Gastroesophageal sphincter (tissue), 4 donors: Measurements from ENCODE around the gene FBXL17. TPM values are rescaled to one million over a fixed set of nuclear protein-coding genes. Genes with fewer than 3 reads are reported as not detected.

ENCODE experiments used
- ATAC-seq: fragments of 150-250 bp; one replicate; pipeline ENCODE4 v1.9.1; 2016; ENCODE audit warnings: mild to moderate bottlenecking, moderate library complexity
- H3K27ac ChIP-seq, 4 donors: fragments of 200-600 bp; sonication (generic) in 3 of 4; 1 replicate in 3 of 4; 2 replicates in 1 of 4; pipeline ENCODE4 v1.5.1; 2016 to 2019
- H3K27me3 ChIP-seq: fragments of 200-600 bp; sonication (generic); one replicate; pipeline ENCODE4 v1.5.1; 2019
- H3K36me3 ChIP-seq, 2 donors: fragments of 200-600 bp; sonication (generic); one replicate each; pipeline ENCODE4 v1.5.1; 2019; ENCODE audit warnings: control low read depth in 1 of 2
- H3K4me1 ChIP-seq, 3 donors: fragments of 200-600 bp; sonication (generic); 1 replicate in 2 of 3; 2 replicates in 1 of 3; pipeline ENCODE4 v1.5.1; 2016 to 2019; ENCODE audit warnings: control low read depth in 2 of 3
- H3K4me3 ChIP-seq, 2 donors: fragments of 200-600 bp; sonication (generic); one replicate each; pipeline ENCODE4 v1.5.1; 2019; ENCODE audit warnings: mild to moderate bottlenecking in 1 of 2, moderate library complexity in 1 of 2
- H3K9me3 ChIP-seq, 3 donors: fragments of 200-600 bp; sonication (generic); one replicate each; pipeline ENCODE4 v1.5.1; 2017 to 2019; ENCODE audit warnings: control low read depth in 2 of 3
- CTCF ChIP-seq, 4 experiments: fragments of 200-600 bp in 2 of 4; fragments of 450-650 bp in 2 of 4; sonication (generic) in 1 of 4; IDR thresholded peaks; one replicate each; pipeline ENCODE4 v1.5.1; 2017 to 2019; ENCODE audit warnings: antibody characterized with exemption in 4 of 4, mild to moderate bottlenecking in 2 of 4, moderate library complexity in 2 of 4
- EP300 ChIP-seq: sonication (generic); formaldehyde crosslinking; IDR thresholded peaks from one replicate; pipeline ENCODE4 v1.6.1; 2017; ENCODE audit warnings: antibody characterized with exemption, mild to moderate bottlenecking
- POLR2A ChIP-seq, 2 donors: fragments of 450-650 bp; IDR thresholded peaks; one replicate each; pipeline ENCODE4 v1.6.1; 2017; ENCODE audit warnings: antibody characterized with exemption in 2 of 2, mild to moderate bottlenecking in 2 of 2, moderate library complexity in 1 of 2
- POLR2AphosphoS5 ChIP-seq: sonication (generic); formaldehyde crosslinking; IDR thresholded peaks from one replicate; pipeline ENCODE4 v1.6.1; 2017; ENCODE audit warnings: antibody characterized with exemption
- WGBS, 2 donors: methylation state at CpG; one replicate each; pipeline ENCODE4 v1.1.5; 2018; ENCODE audit warnings: low coverage in 1 of 2; 5-methylcytosine and 5-hydroxymethylcytosine counted together
- total RNA-seq, 4 donors: library from RNA; depleted of rRNA; stranded (reverse); fragments of >200 nt; gene quantifications; one replicate each; pipeline ENCODE4 v1.1.0, GENCODE V29; 2016

The FBXL17 gene
- total RNA-seq, 4 donors from 2014 or later = 15.3 to 25.5 (median 21.7) TPM

- Histone ChIP-seq H3K4me3 (no peak overlapping the region), H3K9me3 (no peaks in the 10 kb centered on the region), H3K4me1 (no peaks in the 10 kb centered on the region), H3K27me3 (no peaks in the 10 kb centered on the region), H3K36me3 (no peaks in the 10 kb centered on the region), H3K27ac (no peak overlapping the region)
- TF ChIP-seq POLR2A (IDR thresholded peaks at IDR 0.05) (no peak), CTCF (IDR thresholded peaks at IDR 0.05) (no peak), POLR2AphosphoS5 (no peak), EP300 (no peak)
- WGBS, 2 donors = 43 to 70% methylated on average over 3 of the region's 3 CpGs
- ATAC-seq = no peak
Measured at GRCh38 chr5:108233617-108234155, 148.2 kb downstream of the FBXL17 start.

GRCh38 chr5:108232805-108233204, 149.1 kb downstream of the FBXL17 start:
- no peak for ATAC-seq
- Histone ChIP-seq H3K27ac (no peak overlapping the region), H3K36me3 (no peaks in the 10 kb centered on the region), H3K4me3 (no peak overlapping the region), H3K27me3 (no peaks in the 10 kb centered on the region), H3K9me3 (no peaks in the 10 kb centered on the region), H3K4me1 (no peaks in the 10 kb centered on the region)
- no peak for TF ChIP-seq POLR2AphosphoS5

GRCh38 chr5:108222011-108222410, 159.9 kb downstream of the FBXL17 start:
- TF ChIP-seq EP300 (no peak), POLR2AphosphoS5 (no peak), CTCF (IDR thresholded peaks at IDR 0.05) (no peak), POLR2A (IDR thresholded peaks at IDR 0.05) (no peak)
- no peaks in the 10 kb centered on the region for H3K4me1 ChIP-seq
- no peak overlapping the region for H3K27ac ChIP-seq
- peaks cover 0 to 10% of the 10 kb centered on the region in 2 donors for H3K36me3 ChIP-seq
- H3K9me3 ChIP-seq = no peaks in the 10 kb centered on the region
- H3K27me3 ChIP-seq = no peaks in the 10 kb centered on the region
- no peak overlapping the region for H3K4me3 ChIP-seq
- no peak for ATAC-seq

- H3K9me3 ChIP-seq = no peaks in the 10 kb centered on the region
- 73 to 100% methylated on average over 1 of the region's 1 CpG for WGBS, 2 donors
- TF ChIP-seq POLR2AphosphoS5 (no peak), EP300 (no peak), CTCF (IDR thresholded peaks at IDR 0.05) (no peak), POLR2A (IDR thresholded peaks at IDR 0.05) (no peak)
- H3K4me3 ChIP-seq = no peak overlapping the region
- no peaks in the 10 kb centered on the region for H3K27me3 ChIP-seq
- no peaks in the 10 kb centered on the region for H3K4me1 ChIP-seq
- no peak for ATAC-seq
- H3K36me3 ChIP-seq = peaks cover 0 to 14% of the 10 kb centered on the region in 2 donors
- no peak overlapping the region for H3K27ac ChIP-seq
Measured at GRCh38 chr5:108220834-108221233, 161.1 kb downstream of the FBXL17 start.

- TF ChIP-seq CTCF (IDR thresholded peaks at IDR 0.05) (no peak), POLR2A (IDR thresholded peaks at IDR 0.05) (no peak), POLR2AphosphoS5 (no peak), EP300 (no peak)
- 73 to 95% methylated on average over 4 of the region's 4 CpGs for WGBS, 2 donors
- no peaks in the 10 kb centered on the region for H3K4me1 ChIP-seq
- H3K9me3 ChIP-seq = no peaks in the 10 kb centered on the region
- no peaks in the 10 kb centered on the region for H3K27me3 ChIP-seq
- no peak overlapping the region for H3K27ac ChIP-seq
- H3K4me3 ChIP-seq = no peak overlapping the region
- ATAC-seq = no peak
- H3K36me3 ChIP-seq = peaks cover 0 to 4% of the 10 kb centered on the region in 2 donors
Measured at GRCh38 chr5:108216890-108217289, 165.0 kb downstream of the FBXL17 start.

- Histone ChIP-seq H3K4me1 (no peaks in the 10 kb centered on the region), H3K27ac (no peak overlapping the region), H3K36me3 (peaks cover 0 to 4% of the 10 kb centered on the region in 2 donors), H3K27me3 (no peaks in the 10 kb centered on the region), H3K9me3 (no peaks in the 10 kb centered on the region), H3K4me3 (no peak overlapping the region)
- TF ChIP-seq POLR2A (IDR thresholded peaks at IDR 0.05) (no peak), EP300 (no peak), POLR2AphosphoS5 (no peak), CTCF (IDR thresholded peaks at IDR 0.05) (no peak)
- no peak for ATAC-seq
Measured at GRCh38 chr5:108214857-108215256, 167.0 kb downstream of the FBXL17 start.
